ENCODE data around the gene DYNLT3.

The DYNLT3 gene

DNA sequence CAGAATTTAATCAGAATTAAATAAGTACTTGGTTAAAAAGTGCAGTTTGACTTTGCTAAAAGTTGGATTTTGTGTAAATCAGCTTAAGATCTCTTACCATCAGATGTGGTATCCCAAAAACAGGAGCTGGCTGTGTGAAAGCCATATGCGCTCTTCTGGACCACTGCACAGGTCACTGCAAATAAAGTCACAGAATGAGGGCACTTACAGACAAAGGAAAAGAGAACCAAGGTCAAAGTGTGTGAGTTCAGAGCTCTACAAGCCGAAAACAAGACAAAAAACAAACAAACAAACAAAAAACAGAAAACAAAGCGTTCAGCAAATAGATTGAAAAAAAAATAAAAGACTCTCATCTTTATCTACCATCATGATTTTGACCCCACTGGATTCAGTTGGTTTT, 6.4 kb downstream of the DYNLT3 start:
- DNase-seq (ENCODE audit: low spot score) = no peak

GRCh38 chrX:37834937-37835336, 12.4 kb downstream of the DYNLT3 start:
- DNase-seq (ENCODE audit: low spot score) = no peak

DNA sequence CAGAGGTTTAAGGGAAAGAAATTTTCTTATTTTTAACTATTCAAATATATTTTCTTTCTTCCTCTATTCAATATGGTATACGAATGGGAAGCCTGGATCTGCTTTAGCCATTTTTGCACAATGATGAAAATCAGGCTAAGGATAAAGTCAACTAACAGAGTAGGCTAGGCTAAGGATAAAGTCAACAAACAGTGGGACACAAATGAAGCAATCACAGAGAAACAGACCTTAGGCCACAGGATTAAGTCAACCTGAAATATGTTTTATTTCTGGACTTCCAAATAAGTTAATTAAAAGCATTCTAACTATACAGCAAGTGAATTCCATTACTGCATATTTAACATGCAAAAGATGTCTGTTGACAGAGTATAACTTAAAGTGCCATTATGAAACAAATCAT, 17.0 kb downstream of the DYNLT3 start:
- DNase-seq (ENCODE audit: low spot score) = no peak

DNA sequence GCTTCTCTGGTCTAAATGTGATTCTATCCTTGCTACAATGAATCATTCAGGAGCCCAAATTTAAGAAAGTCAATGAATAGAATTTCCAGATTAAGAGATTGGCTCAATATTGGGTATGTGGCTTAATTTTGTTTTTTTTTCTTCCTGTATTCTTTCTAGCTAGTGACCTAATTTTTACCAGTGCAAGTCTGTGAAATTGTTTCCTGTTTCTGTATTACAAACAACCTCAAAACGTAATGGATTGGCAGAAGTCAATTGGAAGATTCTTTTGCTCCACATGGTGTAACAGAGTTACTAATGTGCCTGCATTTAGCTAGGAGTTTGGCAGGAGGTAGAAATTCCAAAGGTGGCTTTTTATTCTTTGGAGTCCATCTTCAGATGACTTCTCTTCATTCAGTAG, 17.6 kb downstream of the DYNLT3 start:
- no peak for DNase-seq (ENCODE audit: low spot score)

DNA sequence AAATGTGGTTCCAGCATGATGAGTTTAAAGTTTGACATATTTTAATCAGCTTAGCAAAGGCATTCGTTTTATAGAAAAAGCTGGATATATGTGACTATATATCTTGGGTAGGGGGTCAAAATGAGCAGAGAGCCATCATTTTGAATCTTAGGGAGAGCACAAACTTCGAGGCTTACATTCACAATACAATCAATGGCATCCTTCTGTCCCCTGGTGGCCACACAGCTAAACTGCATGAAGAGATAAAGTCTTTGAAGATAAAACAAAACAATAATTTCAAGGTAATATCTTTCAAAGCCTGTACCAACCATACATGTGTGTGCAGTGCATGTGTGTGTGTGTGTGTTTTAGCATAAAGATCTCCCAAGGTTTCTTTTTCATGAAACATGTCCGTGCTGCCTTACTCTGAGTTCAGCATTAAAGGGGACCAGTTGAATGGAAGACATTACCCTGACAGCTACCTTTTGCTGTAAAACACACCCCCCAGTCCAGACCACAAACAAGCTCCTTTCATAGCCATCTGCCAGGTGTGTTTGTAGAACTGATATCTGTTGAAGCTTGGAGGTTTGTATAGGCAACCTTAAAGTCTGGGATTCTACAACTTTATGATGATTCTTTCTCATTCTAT, 22.0 kb downstream of the DYNLT3 start:
- peak; percentile 52 for DNase-seq (ENCODE audit: low spot score)

DNA sequence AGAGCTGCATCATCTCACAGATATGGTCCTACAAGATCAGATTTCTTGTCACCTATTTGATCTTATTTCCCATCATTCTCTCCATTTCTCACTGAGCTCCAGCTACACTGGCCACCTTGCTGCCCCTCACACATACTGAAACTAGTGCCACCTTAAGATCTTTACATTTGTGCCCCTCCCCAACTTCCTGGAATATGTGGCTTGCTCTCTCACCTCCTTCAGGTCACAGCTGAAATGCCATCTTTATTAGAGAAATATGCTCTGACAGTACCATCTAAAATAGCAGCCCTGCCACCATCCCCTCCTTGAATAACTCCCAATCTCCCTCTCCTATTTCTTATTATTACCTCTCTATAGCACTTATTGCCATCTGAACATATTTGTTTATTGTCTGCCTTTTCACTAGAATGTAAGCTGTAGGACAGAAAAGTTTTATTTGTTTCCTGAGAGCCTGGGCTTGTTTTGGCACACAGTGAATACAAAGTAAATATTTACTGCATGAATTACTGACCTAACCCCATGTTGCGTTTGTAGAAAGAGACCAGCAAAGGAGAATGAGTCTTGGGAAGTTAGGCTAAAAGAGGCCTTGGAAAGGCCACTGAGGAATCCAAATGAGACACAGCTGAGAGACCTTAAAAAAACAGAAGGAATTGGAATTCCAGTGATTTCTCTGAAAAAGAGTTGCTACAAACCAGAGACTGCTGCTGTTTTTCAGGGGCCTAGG, 22.7 kb downstream of the DYNLT3 start:
- DNase-seq (ENCODE audit: low spot score) = no peak

GRCh38 chrX:37820646-37821045, 26.7 kb downstream of the DYNLT3 start:
- DNase-seq (ENCODE audit: low spot score) = no peak

DNA sequence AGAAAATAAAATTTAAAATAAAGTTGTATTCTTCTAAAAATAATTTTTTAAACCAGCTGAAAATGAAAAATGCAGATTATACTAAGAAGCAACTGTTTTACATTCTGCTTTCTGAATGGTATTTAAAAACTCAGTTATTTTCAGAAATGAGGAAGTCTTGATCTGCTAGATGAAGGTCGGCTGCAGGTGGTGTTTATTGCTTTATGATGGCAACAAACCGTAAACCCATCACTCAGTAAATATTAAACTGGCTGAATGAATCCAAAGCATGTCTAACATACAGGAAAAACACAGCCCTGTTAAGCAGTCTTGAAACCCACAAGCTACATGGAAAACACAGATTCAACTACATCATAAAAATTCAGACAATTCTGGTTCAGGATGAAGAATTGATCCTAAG, 29.3 kb downstream of the DYNLT3 start:
- no peak for DNase-seq (ENCODE audit: low spot score)

DNA sequence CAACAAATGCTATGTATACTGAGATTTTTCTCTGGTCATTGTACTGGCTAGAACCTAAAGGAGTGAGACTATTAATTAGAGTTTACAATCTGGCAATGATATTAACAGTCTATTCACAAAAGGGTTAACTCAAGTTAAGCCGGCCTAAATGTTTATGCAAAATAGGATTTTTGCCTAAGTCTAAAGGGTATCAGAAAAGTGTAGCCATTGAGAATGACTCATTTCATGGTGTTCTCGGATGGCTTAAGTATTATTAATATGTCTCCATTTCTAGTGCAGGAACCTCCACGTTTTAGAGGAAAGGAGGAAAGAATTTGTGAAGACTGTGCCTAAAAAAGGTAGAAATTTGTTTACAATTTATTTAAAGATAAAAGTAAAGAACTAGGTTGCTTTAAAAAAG, 29.8 kb downstream of the DYNLT3 start:
- no peak for DNase-seq (ENCODE audit: low spot score)

DNA sequence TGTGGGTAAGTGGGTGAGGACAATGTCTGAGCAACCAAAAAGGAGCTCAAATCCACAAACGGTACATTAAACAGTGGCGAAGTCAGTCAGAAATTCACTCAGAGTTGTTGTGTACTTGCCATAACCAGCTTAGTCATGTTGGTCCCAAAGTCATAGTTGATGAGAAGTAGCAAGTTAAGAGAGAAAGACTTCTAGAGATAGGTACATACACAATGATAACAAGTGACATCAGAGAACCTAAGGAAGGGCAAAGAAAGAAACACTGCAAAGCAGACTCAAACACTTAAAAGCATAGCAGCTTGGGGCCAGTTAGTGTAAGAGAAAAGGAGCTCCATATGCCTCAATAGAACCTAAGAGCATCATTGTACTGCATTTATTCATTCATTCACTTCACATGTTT, 30.2 kb downstream of the DYNLT3 start:
- DNase-seq (ENCODE audit: low spot score) = no peak

- DNase-seq (ENCODE audit: low spot score) = no peak
These were observed 30.6 kb downstream of the DYNLT3 start for GRCh38 chrX:37816766-37817165.

DNA sequence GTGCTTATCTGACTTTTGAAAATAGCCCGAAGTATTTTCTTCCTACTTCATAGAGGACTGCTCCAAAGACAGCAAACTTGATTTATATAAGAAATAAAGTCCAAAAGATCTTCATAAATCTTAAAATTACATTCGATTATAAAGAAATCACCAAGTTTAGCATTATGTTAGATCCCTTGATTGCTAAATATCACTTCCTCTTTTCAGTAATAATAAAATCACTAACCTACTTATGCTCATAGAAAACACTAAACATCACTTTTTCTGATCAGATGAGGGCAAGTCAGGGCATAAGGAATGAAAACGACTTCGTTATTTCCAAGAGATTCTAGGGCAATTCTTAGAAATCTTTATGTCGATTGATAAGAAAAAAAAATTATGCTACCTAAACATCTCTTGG, 32.0 kb downstream of the DYNLT3 start:
- DNase-seq (ENCODE audit: low spot score) = no peak

DNA sequence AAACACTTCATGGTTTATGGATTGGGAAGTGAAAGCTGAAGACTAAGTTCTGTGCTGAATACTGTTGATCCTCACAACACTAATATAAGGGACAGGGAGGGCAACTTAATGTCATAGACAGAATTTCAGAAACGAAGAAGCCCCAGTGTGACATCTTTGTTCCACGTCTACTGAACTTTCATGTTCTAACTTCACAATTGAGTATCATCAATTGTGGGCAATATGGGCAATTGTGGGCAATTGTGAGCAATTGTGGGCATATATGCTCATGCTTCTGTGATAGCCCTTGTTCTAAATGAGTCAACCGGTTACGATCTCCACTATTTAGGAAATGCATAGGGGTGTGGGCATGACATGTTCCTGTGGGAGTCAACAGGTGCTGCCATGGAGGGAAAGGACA, 33.8 kb downstream of the DYNLT3 start:
- no peak for DNase-seq (ENCODE audit: low spot score)

DNA sequence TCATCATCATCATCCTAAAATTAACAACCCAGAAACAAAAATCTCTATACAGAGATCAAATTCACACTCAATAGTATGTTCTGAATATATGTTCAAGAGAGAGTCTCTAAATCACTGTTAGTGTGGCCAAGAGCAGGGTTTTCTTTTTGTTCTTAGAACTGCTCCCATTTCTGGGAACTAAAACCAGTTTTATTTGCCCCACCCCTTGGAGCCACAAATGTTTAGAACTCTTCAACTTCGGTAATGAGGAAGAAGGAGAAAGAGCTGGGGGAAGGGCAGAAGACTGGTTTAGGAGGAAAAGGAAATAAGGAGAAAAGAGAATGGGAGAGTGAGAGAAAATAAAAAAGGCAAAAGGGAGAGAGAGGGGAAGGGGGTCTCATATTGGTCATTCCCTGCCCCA, 35.3 kb downstream of the DYNLT3 start:
- DNase-seq (ENCODE audit: low spot score) = no peak

- no peak for DNase-seq (ENCODE audit: low spot score)
These were observed 37.4 kb downstream of the DYNLT3 start for GRCh38 chrX:37809970-37810369.

GRCh38 chrX:37803057-37803456, 44.3 kb downstream of the DYNLT3 start:
- DNase-seq (ENCODE audit: low spot score) = no peak

DNA sequence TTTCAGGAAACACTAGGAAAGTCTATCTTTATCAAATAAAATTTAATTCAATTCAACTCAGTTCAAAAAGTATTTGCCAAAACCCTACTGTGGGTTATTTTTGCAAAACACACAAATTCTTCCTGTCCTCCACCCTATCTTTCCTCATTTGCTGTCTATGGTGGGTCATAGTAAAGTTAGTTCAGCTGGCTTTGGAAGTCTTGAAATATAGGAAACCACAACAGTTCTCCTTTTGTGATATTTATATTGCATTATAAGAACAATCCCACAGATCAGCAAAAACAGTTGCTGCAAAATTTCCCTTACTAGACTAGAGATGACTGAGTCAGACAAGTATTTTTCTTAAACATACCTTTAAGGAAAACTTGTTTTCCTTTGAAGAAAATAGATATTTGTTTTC, 45.3 kb downstream of the DYNLT3 start:
- no peak for DNase-seq (ENCODE audit: low spot score)

DNA sequence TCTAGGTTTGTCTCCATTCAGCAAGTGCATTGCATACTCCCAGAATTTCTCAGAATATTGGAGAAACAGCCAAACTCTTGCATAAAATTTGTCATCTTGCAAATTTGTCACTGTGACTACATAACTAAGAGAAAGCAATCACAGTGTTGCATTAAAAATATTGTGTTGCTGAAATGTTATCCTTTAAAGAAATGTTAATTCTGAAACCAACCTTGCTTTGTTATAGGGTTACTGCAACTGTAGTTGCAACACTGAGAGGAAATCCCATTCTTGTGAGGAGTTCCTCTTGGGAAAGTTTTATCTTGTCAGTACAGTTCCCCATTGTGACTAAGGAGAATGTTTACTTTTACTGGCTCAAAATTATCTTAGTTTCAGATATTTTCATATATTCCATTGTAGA, 46.7 kb downstream of the DYNLT3 start:
- no peak for DNase-seq (ENCODE audit: low spot score)

DNA sequence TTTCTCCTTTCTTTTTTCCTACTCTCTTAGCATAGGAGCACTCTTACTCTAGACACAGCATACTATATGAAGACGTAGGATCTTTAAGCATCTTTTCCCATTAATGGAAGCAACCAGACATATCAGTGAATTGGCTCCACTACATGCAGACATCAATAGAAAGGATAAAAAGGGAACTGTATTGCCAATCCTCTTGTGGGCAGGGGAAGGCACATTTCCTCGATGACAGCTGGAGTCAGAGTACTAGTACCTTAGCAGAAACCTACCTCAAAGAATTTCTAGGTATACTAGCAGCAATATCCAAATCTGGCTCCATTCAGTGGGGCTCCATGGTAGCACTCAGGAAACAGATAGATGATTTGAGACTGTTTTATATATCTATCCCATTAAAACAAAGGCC, 47.4 kb downstream of the DYNLT3 start:
- DNase-seq (ENCODE audit: low spot score) = no peak

- no peak for DNase-seq (ENCODE audit: low spot score)
These were observed 50.6 kb downstream of the DYNLT3 start for GRCh38 chrX:37796805-37797204.

DNA sequence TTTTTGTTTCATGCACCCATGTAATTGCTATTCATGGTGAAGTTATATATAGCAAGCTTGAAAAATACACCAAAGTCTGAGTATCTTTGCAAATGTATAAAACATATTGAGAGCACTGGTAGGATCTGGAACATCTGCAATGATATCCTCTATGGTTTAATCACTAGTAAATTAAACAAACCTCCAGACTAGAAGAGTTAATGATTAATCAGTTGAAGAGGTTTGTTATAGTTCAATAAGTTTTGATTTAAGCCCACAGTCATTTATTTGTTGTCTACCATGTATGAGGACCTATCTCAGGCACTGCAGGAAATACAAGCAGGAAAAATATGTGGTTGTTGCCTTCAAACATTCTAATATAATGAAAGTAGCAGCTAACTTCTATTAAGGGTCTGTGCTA, 51.1 kb downstream of the DYNLT3 start:
- DNase-seq (ENCODE audit: low spot score) = no peak
